MCF 10A (cell line): ENCODE data around the gene SETD9. TPM values are rescaled to one million over a fixed set of nuclear protein-coding genes. Genes with fewer than 3 reads are reported as not detected.

ENCODE experiments used
- BruUV-seq: library from RNA; stranded (reverse); fragments of 400-500 nt; replicated peaks from 2 replicates; lab custom pipeline; 2021; lab: Mats Ljungman, UMichigan
- CTCF ChIA-PET: fragments of 300-600 bp; sonication (Branson Sonifier 250); formaldehyde crosslinking; extraction: SDS; loops from one replicate; lab custom pipeline; 2021; ENCODE audit warnings: antibody characterized with exemption, inconsistent platforms; lab: Yijun Ruan, JAX
- POLR2A ChIA-PET: fragments of 300-600, 350-650 bp; sonication (Branson Sonifier 250); formaldehyde crosslinking; extraction: SDS; loops from one replicate; lab custom pipeline; 2020; ENCODE audit warnings: antibody characterized with exemption, inconsistent platforms; lab: Yijun Ruan, JAX
- DNase-seq: peaks from one replicate; pipeline ENCODE4 v3.0.0-alpha.2; 2018; ENCODE audit not compliant: unreplicated experiment
- H3K27ac Mint-ChIP-seq: one replicate; pipeline ENCODE4 v1.8.0; 2022; ENCODE audit warnings: mild to moderate bottlenecking, low read depth, mixed read lengths; ENCODE audit not compliant: unreplicated experiment
- H3K27me3 Mint-ChIP-seq: one replicate; pipeline ENCODE4 v1.8.0; 2022; ENCODE audit warnings: mixed read lengths; ENCODE audit not compliant: insufficient read depth, unreplicated experiment
- H3K36me3 Mint-ChIP-seq: one replicate; pipeline ENCODE4 v1.8.0; 2022; ENCODE audit warnings: mild to moderate bottlenecking, moderate library complexity, mixed read lengths; ENCODE audit not compliant: insufficient read depth, unreplicated experiment
- H3K4me1 Mint-ChIP-seq: one replicate; pipeline ENCODE4 v1.8.0; 2022; ENCODE audit warnings: mixed read lengths; ENCODE audit not compliant: insufficient read depth, unreplicated experiment
- H3K4me3 Mint-ChIP-seq: one replicate; pipeline ENCODE4 v1.8.0; 2022; ENCODE audit warnings: mild to moderate bottlenecking, moderate library complexity, mixed read lengths; ENCODE audit not compliant: unreplicated experiment
- H3K9me3 Mint-ChIP-seq: one replicate; pipeline ENCODE4 v1.8.0; 2022; ENCODE audit warnings: mixed read lengths; ENCODE audit not compliant: unreplicated experiment
- CTCF ChIP-seq: fragments of 200-600 bp; IDR thresholded peaks from one replicate; pipeline ENCODE4 v1.8.0; 2022; ENCODE audit warnings: antibody characterized with exemption, mild to moderate bottlenecking; ENCODE audit not compliant: unreplicated experiment
- intact Hi-C: fragments of 100-400 bp; cut with micrococcal nuclease; formaldehyde crosslinking; loops from 2 replicates; pipeline ENCODE4 v1.14.1; 2022
- total RNA-seq: library from RNA; stranded (reverse); gene quantifications from 2 replicates; pipeline ENCODE4 v1.2.3, GENCODE V29; 2022

The SETD9 gene
- total RNA-seq, 1 experiment from 2014 or later, result 11.5 TPM

GRCh38 chr5:56951946-56952691, 42.7 kb downstream of the SETD9 start, which contains the start of gene MIER3:
Gene MIER3, minus strand, starts transcription at chr5:56952123. Its CDS starts 21 bp downstream, at chr5:56952102.
- Mint-ChIP-seq H3K36me3 (peaks cover 22% of the 10 kb centered on the region), H3K27ac (peak within 1 kb of the TSS; percentile 56), H3K9me3 (no peaks in the 10 kb centered on the region), H3K27me3 (peaks cover 13% of the 10 kb centered on the region), H3K4me1 (peaks cover 14% of the 10 kb centered on the region), H3K4me3 (peak within 1 kb of the TSS; percentile 88)
- BruUV-seq, result no TSS peak
- peak; percentile 73 for DNase-seq
- ChIA-PET POLR2A (no interaction called here), CTCF (no interaction called here)
- intact Hi-C loops, result loop anchor here (1.0 to 2.0 kb wide), 3 partner anchors 130 to 269 kb away; no protein-coding TSS in a partner anchor
- TF ChIP-seq CTCF, result no peak

GRCh38 chr5:56954262-56954661, 44.9 kb downstream of the SETD9 start:
- H3K4me3 Mint-ChIP-seq, result no peak overlapping the region
- intact Hi-C loops, result no loop called here
- POLR2A ChIA-PET, result interaction anchor here (0.6 to 1.0 kb wide), 2 partner anchors 219 to 562 kb away, joined by 3 read pairs; partner anchors contain the start of gene GPBP1

GRCh38 chr5:56958595-56958994, 49.2 kb downstream of the SETD9 start:
- CTCF ChIA-PET, result no interaction called here
- POLR2A ChIA-PET, result no interaction called here
- BruUV-seq, result no TSS peak
- intact Hi-C loops, result no loop called here
- Mint-ChIP-seq H3K9me3 (no peaks in the 10 kb centered on the region), H3K27me3 (peaks cover 78% of the 10 kb centered on the region), H3K4me1 (no peaks in the 10 kb centered on the region), H3K27ac (no peak overlapping the region), H3K36me3 (no peaks in the 10 kb centered on the region), H3K4me3 (no peak overlapping the region)
- no peak for DNase-seq
- TF ChIP-seq CTCF, result no peak

More at GRCh38 chr5:56954262-56954661, 44.9 kb downstream of the SETD9 start:
- no peak for DNase-seq
- Mint-ChIP-seq H3K9me3 (no peaks in the 10 kb centered on the region), H3K27me3 (peaks cover 35% of the 10 kb centered on the region), H3K36me3 (peaks cover 7% of the 10 kb centered on the region), H3K4me1 (peaks cover 14% of the 10 kb centered on the region), H3K27ac (no peak overlapping the region)
- no peak for TF ChIP-seq CTCF
- no TSS peak for BruUV-seq
- CTCF ChIA-PET, result interaction anchor here (1.0 to 1.3 kb wide), 2 partner anchors 11 to 127 kb away, joined by 3 read pairs; no protein-coding TSS in a partner anchor

GRCh38 chr5:56959326-56959725, 49.9 kb downstream of the SETD9 start:
- TF ChIP-seq CTCF, result no peak
- DNase-seq, result no peak
- BruUV-seq, result no TSS peak
- CTCF ChIA-PET, result no interaction called here
- Mint-ChIP-seq H3K4me1 (no peaks in the 10 kb centered on the region), H3K36me3 (no peaks in the 10 kb centered on the region), H3K27me3 (peaks cover 82% of the 10 kb centered on the region), H3K27ac (no peak overlapping the region), H3K9me3 (no peaks in the 10 kb centered on the region), H3K4me3 (no peak overlapping the region)
- intact Hi-C loops, result no loop called here
- POLR2A ChIA-PET, result interaction anchor here (0.7 kb wide), 1 partner anchor 284 kb away, joined by 5 read pairs; no protein-coding TSS in a partner anchor
